Activated CD8-positive, alpha-beta T cell treated with anti-CD3 and anti-CD28 coated beads for 36 hours (primary cell): Measurements from ENCODE around the gene RPS6KA1. TPM values are rescaled to one million over a fixed set of nuclear protein-coding genes. Genes with fewer than 3 reads are reported as not detected.

Experiments used
- ATAC-seq: fragments of 200-7000 bp; cut with Tn5 transposase; one replicate; pipeline ENCODE4 v1.10.0; 2021; ENCODE audit warnings: mild to moderate bottlenecking, moderate library complexity
- CTCF ChIA-PET: fragments of 350-600 bp; sonication (Branson Sonifier 250); formaldehyde crosslinking; loops from one replicate; lab custom pipeline; 2021; ENCODE audit warnings: antibody characterized with exemption; lab: Charles Lee
- POLR2A ChIA-PET: fragments of 350-600 bp; sonication (Branson Sonifier 250); formaldehyde crosslinking; loops from one replicate; lab custom pipeline; 2021; ENCODE audit warnings: antibody characterized with exemption; lab: Charles Lee
- DNase-seq: peaks from one replicate; pipeline ENCODE4 v3.0.0-alpha.2; 2020
- H3K27ac Mint-ChIP-seq: one replicate; pipeline ENCODE4 v1.8.0; 2021; ENCODE audit warnings: mild to moderate bottlenecking, mixed read lengths
- H3K27me3 Mint-ChIP-seq: one replicate; pipeline ENCODE4 v1.8.0; 2021; ENCODE audit warnings: mixed read lengths
- H3K36me3 Mint-ChIP-seq: one replicate; pipeline ENCODE4 v1.8.0; 2021; ENCODE audit warnings: low read depth, mixed read lengths
- H3K4me1 Mint-ChIP-seq: one replicate; pipeline ENCODE4 v1.8.0; 2021; ENCODE audit warnings: low read depth, mixed read lengths
- H3K4me3 Mint-ChIP-seq: one replicate; pipeline ENCODE4 v1.8.0; 2021; ENCODE audit warnings: mild to moderate bottlenecking, moderate library complexity, mixed read lengths
- H3K9me3 Mint-ChIP-seq: one replicate; pipeline ENCODE4 v1.8.0; 2021; ENCODE audit warnings: mixed read lengths
- intact Hi-C: fragments of 100-400 bp; cut with micrococcal nuclease; formaldehyde crosslinking; loops from one replicate; pipeline ENCODE4 v1.10.0; 2022
- total RNA-seq, 2 experiments: library from RNA; stranded (reverse); gene quantifications; one replicate each; pipeline ENCODE4 v1.2.3, GENCODE V29; 2021
- TF ChIP-seq, protein P1 (sequence below): fragments of 200-600 bp; IDR thresholded peaks from one replicate; pipeline ENCODE4 v1.8.0; 2022; ENCODE audit warnings: antibody characterized with exemption, mild to moderate bottlenecking

RPS6KA1 gene
- total RNA-seq, 2 experiments from 2014 or later = 139 TPM

DNA sequence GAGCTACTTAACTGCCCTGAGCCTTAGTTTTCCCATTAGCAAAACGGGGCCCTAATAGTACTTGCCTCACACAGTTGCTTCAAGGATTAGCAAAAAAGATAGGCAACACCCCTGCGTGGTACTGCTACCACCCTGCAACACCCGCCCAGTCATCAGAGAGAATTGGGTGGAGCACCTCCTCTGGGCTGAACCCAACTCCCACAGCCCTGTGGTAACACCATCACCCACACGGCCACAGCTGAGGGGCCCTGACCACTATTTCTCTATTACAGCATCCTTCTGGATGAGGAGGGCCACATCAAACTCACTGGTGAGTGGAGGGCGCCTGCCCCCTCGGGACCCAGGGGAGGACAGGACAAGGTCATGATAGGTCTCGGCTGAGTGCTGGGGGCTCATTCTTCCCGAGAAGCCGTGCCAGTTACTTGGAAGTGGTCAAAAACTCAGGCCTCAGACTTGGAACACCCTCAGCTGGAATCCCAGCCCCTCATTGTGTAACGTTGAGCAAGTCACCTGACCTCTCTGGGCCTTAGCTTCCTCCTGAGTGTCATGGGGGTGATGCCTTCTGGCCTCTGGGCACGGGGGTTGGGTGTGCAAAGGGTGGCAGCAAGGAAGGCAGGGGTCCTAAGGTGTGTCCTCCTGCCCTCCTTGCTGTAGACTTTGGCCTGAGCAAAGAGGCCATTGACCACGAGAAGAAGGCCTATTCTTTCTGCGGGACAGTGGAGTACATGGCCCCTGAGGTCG lies 24.6 kb downstream of the RPS6KA1 start:
- peaks cover 30% of the 10 kb centered on the region for H3K4me1 Mint-ChIP-seq
- TF ChIP-seq, protein P1, sequence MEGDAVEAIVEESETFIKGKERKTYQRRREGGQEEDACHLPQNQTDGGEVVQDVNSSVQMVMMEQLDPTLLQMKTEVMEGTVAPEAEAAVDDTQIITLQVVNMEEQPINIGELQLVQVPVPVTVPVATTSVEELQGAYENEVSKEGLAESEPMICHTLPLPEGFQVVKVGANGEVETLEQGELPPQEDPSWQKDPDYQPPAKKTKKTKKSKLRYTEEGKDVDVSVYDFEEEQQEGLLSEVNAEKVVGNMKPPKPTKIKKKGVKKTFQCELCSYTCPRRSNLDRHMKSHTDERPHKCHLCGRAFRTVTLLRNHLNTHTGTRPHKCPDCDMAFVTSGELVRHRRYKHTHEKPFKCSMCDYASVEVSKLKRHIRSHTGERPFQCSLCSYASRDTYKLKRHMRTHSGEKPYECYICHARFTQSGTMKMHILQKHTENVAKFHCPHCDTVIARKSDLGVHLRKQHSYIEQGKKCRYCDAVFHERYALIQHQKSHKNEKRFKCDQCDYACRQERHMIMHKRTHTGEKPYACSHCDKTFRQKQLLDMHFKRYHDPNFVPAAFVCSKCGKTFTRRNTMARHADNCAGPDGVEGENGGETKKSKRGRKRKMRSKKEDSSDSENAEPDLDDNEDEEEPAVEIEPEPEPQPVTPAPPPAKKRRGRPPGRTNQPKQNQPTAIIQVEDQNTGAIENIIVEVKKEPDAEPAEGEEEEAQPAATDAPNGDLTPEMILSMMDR = no peak
- H3K9me3 Mint-ChIP-seq = no peaks in the 10 kb centered on the region
- DNase-seq (peak; percentile 41), ATAC-seq (peak; percentile 53)
- CTCF ChIA-PET = interaction anchor here (1.2 to 1.5 kb wide), 2 partner anchors 13 to 235 kb away, joined by 3 to 4 read pairs; no protein-coding TSS in a partner anchor
- peaks cover 63% of the 10 kb centered on the region for H3K36me3 Mint-ChIP-seq
- peak overlapping the region; percentile 34 for H3K27ac Mint-ChIP-seq
- no peak overlapping the region for H3K4me3 Mint-ChIP-seq
- intact Hi-C loops = no loop called here
- POLR2A ChIA-PET = interaction anchor here (0.7 to 0.8 kb wide), 2 partner anchors 16 to 237 kb away, joined by 3 read pairs; no protein-coding TSS in a partner anchor
- no peaks in the 10 kb centered on the region for H3K27me3 Mint-ChIP-seq

- peak overlapping the region; percentile 67 for H3K27ac Mint-ChIP-seq
- intact Hi-C loops = no loop called here
- POLR2A ChIA-PET = no interaction called here
Observed at GRCh38 chr1:26554781-26555180, 25.2 kb downstream of the RPS6KA1 start.

DNA sequence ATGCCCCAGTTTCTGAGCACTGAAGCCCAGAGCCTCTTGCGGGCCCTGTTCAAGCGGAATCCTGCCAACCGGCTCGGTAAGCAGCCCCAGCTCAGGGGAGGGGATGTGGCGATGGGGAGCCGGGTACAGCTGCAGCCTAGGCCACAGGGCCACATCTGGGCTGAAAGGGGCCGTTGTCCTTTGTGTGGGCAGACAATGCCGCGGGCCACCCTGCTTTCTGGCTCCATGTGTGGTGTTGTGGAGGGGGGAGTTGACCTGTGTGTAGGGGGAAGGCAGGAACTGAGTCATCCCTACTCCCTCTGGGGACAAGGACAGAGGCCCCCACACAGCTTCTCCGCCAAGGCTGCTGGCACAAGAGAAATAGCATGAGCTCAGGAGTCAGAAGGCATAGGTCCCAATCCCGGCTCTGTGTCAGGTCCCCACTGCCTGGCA lies 26.0 kb downstream of the RPS6KA1 start:
- Mint-ChIP-seq H3K27me3 (no peaks in the 10 kb centered on the region), H3K4me3 (no peak overlapping the region), H3K9me3 (no peaks in the 10 kb centered on the region), H3K27ac (peak overlapping the region; percentile 67), H3K4me1 (peaks cover 30% of the 10 kb centered on the region), H3K36me3 (peaks cover 71% of the 10 kb centered on the region)
- no peak for DNase-seq
- TF ChIP-seq, protein P1 = no peak
- ChIA-PET POLR2A (interaction anchor here (1.5 to 1.8 kb wide), 3 partner anchors 9 to 56 kb away, joined by 4 to 6 read pairs (median 4); no protein-coding TSS in a partner anchor), CTCF (interaction anchor here (1.5 kb wide), 1 partner anchor 55 kb away, joined by 8 read pairs; no protein-coding TSS in a partner anchor)
- ATAC-seq = no peak
- intact Hi-C loops = no loop called here

More at GRCh38 chr1:26554781-26555180, 25.2 kb downstream of the RPS6KA1 start:
- no peak overlapping the region for H3K4me3 Mint-ChIP-seq
- H3K9me3 Mint-ChIP-seq = no peaks in the 10 kb centered on the region
- peaks cover 30% of the 10 kb centered on the region for H3K4me1 Mint-ChIP-seq
- TF ChIP-seq, protein P1 = no peak
- ATAC-seq (no peak), DNase-seq (no peak)
- H3K36me3 Mint-ChIP-seq = peaks cover 68% of the 10 kb centered on the region
- CTCF ChIA-PET = no interaction called here
- H3K27me3 Mint-ChIP-seq = no peaks in the 10 kb centered on the region

GRCh38 chr1:26556111-26556510 lies 26.6 kb downstream of the RPS6KA1 start:
- ChIA-PET CTCF (interaction anchor here (0.8 to 1.5 kb wide), 2 partner anchors 14 to 56 kb away, joined by 3 to 8 read pairs; no protein-coding TSS in a partner anchor), POLR2A (interaction anchor here (1.0 to 1.8 kb wide), 5 partner anchors 10 to 57 kb away, joined by 3 to 6 read pairs (median 4); no protein-coding TSS in a partner anchor)
- H3K27me3 Mint-ChIP-seq = no peaks in the 10 kb centered on the region
- no peak for ATAC-seq
- H3K4me3 Mint-ChIP-seq = no peak overlapping the region
- peaks cover 30% of the 10 kb centered on the region for H3K4me1 Mint-ChIP-seq
- intact Hi-C loops = no loop called here
- no peak for DNase-seq
- H3K36me3 Mint-ChIP-seq = peaks cover 71% of the 10 kb centered on the region
- peak overlapping the region; percentile 67 for H3K27ac Mint-ChIP-seq
- H3K9me3 Mint-ChIP-seq = no peaks in the 10 kb centered on the region
- TF ChIP-seq, protein P1 = no peak
